ENCODE data around the gene DIAPH3. TPM values are rescaled to one million over a fixed set of nuclear protein-coding genes. Genes with fewer than 3 reads are reported as not detected.

The DIAPH3 gene
- total RNA-seq, 2 experiments from 2014 or later = 0.08 to 0.11 TPM

DNA sequence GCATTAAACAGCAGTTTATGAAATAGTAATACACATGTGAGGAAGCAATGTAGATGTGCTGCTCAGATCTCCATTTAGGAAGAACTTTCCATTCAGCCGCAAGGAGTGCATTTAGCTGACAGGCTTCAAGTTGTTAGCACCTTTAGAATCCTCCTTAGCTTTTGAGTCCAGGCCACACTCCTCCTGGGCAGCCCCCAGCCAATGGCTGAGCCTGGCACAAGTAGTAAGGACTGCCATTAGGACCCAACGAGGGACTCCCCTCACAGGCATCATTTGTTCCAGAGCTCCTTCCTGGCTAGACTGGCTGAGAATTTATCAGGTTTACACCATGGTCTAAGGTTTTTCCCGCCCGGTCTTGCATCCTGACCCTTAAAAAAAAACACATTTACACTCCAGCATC is 201.4 kb downstream of the DIAPH3 start:
- Mint-ChIP-seq H3K4me1 (ENCODE audit: low read depth) (no peaks in the 10 kb centered on the region), H3K9me3 (peaks cover under 1% of the 10 kb centered on the region), H3K27ac (no peak overlapping the region), H3K4me3 (no peak overlapping the region), H3K36me3 (ENCODE audit: low read depth) (no peaks in the 10 kb centered on the region), H3K27me3 (no peaks in the 10 kb centered on the region)
- H3K9me3 ChIP-seq (ENCODE audit: control insufficient read depth in 1 of 2, insufficient read depth in 1 of 2, low read length in 2 of 2) = no peaks in the 10 kb centered on the region
- no peak for ATAC-seq (ENCODE audit: poor library complexity)
- no peak for DNase-seq
- H3K27me3 ChIP-seq (ENCODE audit: control insufficient read depth in 1 of 2, insufficient read depth in 2 of 2, low read length in 2 of 2) = no peaks in the 10 kb centered on the region
- H3K27ac ChIP-seq (ENCODE audit: low read depth in 1 of 2, low read length in 2 of 2) = no peak overlapping the region
- POLR2A ChIA-PET = no interaction called here
- TF ChIP-seq, protein P1, sequence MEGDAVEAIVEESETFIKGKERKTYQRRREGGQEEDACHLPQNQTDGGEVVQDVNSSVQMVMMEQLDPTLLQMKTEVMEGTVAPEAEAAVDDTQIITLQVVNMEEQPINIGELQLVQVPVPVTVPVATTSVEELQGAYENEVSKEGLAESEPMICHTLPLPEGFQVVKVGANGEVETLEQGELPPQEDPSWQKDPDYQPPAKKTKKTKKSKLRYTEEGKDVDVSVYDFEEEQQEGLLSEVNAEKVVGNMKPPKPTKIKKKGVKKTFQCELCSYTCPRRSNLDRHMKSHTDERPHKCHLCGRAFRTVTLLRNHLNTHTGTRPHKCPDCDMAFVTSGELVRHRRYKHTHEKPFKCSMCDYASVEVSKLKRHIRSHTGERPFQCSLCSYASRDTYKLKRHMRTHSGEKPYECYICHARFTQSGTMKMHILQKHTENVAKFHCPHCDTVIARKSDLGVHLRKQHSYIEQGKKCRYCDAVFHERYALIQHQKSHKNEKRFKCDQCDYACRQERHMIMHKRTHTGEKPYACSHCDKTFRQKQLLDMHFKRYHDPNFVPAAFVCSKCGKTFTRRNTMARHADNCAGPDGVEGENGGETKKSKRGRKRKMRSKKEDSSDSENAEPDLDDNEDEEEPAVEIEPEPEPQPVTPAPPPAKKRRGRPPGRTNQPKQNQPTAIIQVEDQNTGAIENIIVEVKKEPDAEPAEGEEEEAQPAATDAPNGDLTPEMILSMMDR (IDR thresholded peaks at IDR 0.05) = no peak
- no peaks in the 10 kb centered on the region for H3K4me1 ChIP-seq (ENCODE audit: insufficient read depth, low read length)
- no peak overlapping the region for H3K4me3 ChIP-seq (ENCODE audit: low read length)
- intact Hi-C loops (cut with DNase I, micrococcal nuclease) = no loop called here
- CTCF ChIA-PET = no interaction called here
- no peaks in the 10 kb centered on the region for H3K36me3 ChIP-seq (ENCODE audit: insufficient read depth, low read length)

DNA sequence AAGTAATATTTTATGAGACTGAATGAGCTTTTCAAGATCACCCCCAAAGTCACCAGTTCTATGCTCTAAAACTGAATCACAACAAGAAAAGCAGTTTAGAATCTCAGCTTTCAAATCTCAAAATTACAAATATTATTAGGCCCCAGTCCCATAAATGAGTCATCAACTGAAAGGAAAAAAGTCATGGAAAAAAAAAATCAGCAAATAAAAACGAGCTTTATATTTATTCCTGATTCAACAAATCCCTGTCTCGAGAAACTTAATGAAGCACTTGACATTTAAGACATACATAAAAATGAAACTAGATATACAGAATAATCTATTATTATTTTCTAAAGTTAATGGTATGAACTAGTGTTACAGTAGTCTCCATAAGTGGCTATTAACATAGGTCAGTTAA is 203.0 kb downstream of the DIAPH3 start:
- no peak overlapping the region for H3K27ac ChIP-seq (ENCODE audit: low read depth in 1 of 2, low read length in 2 of 2)
- peaks cover 0 to 7% of the 10 kb centered on the region in 2 experiments for H3K9me3 ChIP-seq (ENCODE audit: control insufficient read depth in 1 of 2, insufficient read depth in 1 of 2, low read length in 2 of 2)
- no peak overlapping the region for H3K4me3 Mint-ChIP-seq
- no peak overlapping the region for H3K27ac Mint-ChIP-seq
- H3K27me3 Mint-ChIP-seq = no peaks in the 10 kb centered on the region
- H3K9me3 Mint-ChIP-seq = peaks cover 6% of the 10 kb centered on the region
- H3K4me1 ChIP-seq (ENCODE audit: insufficient read depth, low read length) = no peaks in the 10 kb centered on the region
- intact Hi-C loops (cut with DNase I, micrococcal nuclease) = no loop called here
- ATAC-seq (ENCODE audit: poor library complexity) = no peak
- no peaks in the 10 kb centered on the region for H3K4me1 Mint-ChIP-seq (ENCODE audit: low read depth)
- ChIA-PET POLR2A (interaction anchor here (1.6 kb wide), 1 partner anchor 10 kb away, joined by 5 read pairs; no protein-coding TSS in a partner anchor), CTCF (interaction anchor here (1.2 kb wide), 1 partner anchor 10 kb away, joined by 5 read pairs; no protein-coding TSS in a partner anchor)
- no peaks in the 10 kb centered on the region for H3K27me3 ChIP-seq (ENCODE audit: control insufficient read depth in 1 of 2, insufficient read depth in 2 of 2, low read length in 2 of 2)
- no peak for DNase-seq
- TF ChIP-seq, protein P1 (IDR thresholded peaks at IDR 0.05) = no peak
- no peaks in the 10 kb centered on the region for H3K36me3 Mint-ChIP-seq (ENCODE audit: low read depth)
- H3K4me3 ChIP-seq (ENCODE audit: low read length) = no peak overlapping the region
- no peaks in the 10 kb centered on the region for H3K36me3 ChIP-seq (ENCODE audit: insufficient read depth, low read length)

DNA sequence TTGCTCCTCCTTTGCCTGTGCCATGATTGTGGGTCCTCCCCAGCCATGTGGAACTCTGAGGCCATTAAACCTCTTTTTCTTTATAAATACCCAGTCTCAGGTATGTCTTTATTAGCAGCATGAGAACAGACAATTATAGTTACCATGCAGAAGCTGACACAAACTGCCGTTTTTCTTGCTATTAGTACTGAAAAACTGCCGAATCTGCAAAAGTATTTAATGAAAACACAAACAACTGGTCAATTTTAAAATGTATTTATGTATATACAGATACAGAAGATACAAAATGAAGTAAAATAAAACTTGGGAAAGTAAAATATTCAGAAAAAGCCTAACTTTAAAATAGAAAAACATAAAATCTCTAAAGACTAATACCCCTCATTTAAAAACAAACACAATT is 206.3 kb downstream of the DIAPH3 start:
- TF ChIP-seq, protein P1 (IDR thresholded peaks at IDR 0.05) = no peak
- Mint-ChIP-seq H3K4me3 (no peak overlapping the region), H3K9me3 (peaks cover 11% of the 10 kb centered on the region), H3K36me3 (ENCODE audit: low read depth) (no peaks in the 10 kb centered on the region), H3K27ac (no peak overlapping the region), H3K27me3 (no peaks in the 10 kb centered on the region), H3K4me1 (ENCODE audit: low read depth) (no peaks in the 10 kb centered on the region)
- Histone ChIP-seq H3K4me1 (ENCODE audit: insufficient read depth, low read length) (no peaks in the 10 kb centered on the region), H3K9me3 (ENCODE audit: control insufficient read depth in 1 of 2, insufficient read depth in 1 of 2, low read length in 2 of 2) (peaks cover 0 to 7% of the 10 kb centered on the region in 2 experiments), H3K27me3 (ENCODE audit: control insufficient read depth in 1 of 2, insufficient read depth in 2 of 2, low read length in 2 of 2) (no peaks in the 10 kb centered on the region), H3K36me3 (ENCODE audit: insufficient read depth, low read length) (no peaks in the 10 kb centered on the region), H3K27ac (ENCODE audit: low read depth in 1 of 2, low read length in 2 of 2) (no peak overlapping the region), H3K4me3 (ENCODE audit: low read length) (no peak overlapping the region)
- ATAC-seq (ENCODE audit: poor library complexity) (no peak), DNase-seq (no peak)
- ChIA-PET CTCF (no interaction called here), POLR2A (no interaction called here)
- intact Hi-C loops (cut with DNase I, micrococcal nuclease) = no loop called here

Measured in CD4-positive, alpha-beta T cell (primary cell).